LNCAP (cell line): ENCODE results near the gene NUTF2.

Experiments
- CTCF ChIP-seq: fragments of 450-650 bp; IDR thresholded peaks from 2 replicates; pipeline ENCODE4 v1.5.1; 2017; ENCODE audit warnings: mild to moderate bottlenecking

The NUTF2 gene

DNA sequence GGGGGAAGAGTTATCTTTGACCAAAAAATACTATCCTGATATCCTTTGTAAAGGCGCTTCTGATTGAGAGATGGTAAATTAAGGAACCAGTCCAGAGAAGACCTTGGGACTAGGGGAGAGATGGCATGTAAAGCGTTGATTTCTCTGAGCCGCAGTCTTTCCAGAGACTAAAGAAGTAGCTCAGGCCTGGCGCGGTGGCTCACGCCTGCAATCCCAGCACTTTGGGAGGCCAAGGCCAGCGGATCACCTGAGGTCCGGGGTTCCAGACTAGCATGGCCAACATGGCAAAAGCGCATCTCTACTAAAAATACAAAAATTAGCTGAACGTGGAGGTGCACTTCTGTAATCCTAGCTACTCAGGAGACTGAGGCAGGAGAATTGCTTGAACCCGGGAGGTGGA is 1.4 kb downstream of the NUTF2 start:
- no peak for TF ChIP-seq CTCF

- TF ChIP-seq CTCF: no peak
Measured at GRCh38 chr16:67853670-67854069, 6.9 kb downstream of the NUTF2 start.

DNA sequence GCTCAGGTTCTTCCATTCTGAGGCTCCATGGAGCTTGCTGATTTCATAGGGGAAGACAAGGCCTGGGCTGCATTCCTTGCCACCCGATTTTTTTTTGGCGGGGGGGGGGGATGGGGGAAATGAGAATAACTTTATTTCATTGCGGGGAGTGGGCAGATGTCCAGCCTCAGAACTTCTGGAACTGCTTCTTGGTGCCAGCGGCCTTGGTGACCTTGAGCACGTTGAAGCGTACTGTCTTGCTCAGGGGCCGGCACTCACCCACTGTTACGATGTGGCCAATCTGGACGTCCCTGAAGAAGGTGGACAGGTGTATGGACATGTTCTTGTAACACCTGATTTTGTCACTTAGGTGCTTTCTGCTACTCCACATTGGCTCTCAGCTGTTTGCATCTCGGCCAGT is 9.1 kb downstream of the NUTF2 start:
- no peak for TF ChIP-seq CTCF

- TF ChIP-seq CTCF: no peak
Measured at GRCh38 chr16:67856927-67857546, 10.3 kb downstream of the NUTF2 start.

GRCh38 chr16:67857547-67858233 is 11.0 kb downstream of the NUTF2 start:
- TF ChIP-seq CTCF: no peak

GRCh38 chr16:67858500-67858899 is 11.8 kb downstream of the NUTF2 start:
- no peak for TF ChIP-seq CTCF

DNA sequence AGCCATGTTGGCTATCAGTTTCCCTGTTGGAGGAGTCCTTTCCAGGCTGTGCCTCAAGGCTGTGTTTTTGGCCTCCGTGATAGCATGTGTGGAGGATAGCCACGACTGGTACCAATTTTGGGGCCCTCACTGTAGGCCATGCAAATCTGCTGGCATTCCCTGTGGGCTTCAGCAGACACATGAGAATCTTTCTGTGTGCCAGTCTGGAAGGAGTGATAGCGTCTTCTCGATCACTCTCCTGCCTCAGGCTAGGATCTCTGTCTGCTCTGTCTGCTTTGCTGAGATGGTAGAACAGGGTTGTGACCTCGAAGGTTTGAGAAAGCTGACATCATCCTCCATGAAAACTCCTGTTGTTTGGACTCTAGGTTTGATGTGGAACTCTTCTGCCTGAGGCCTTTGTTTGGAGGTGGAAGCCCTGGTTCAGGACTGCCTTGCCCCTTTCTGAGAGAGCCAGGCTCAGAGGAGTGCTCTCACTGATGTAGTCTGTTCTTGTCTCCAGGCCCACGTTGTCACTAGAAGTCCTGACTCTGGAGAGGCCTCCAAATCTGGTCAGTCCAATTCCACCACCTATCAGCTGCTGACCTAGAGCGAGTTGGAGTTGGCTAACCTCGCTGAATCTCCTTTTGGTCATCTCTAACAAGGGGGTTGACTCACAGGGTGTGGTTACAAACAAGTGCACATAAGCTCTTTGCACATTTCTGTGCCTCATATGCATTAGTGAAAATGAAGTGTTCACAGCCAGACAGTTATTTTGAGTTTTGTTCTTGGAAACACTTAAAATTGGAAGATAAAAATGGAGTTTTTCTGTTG is 14.1 kb downstream of the NUTF2 start:
- TF ChIP-seq CTCF: no peak
